Measurements from ENCODE around the gene HOXD10. TPM values are rescaled to one million over a fixed set of nuclear protein-coding genes. Genes with fewer than 3 reads are reported as not detected.

Gene HOXD10
- total and polyA plus RNA-seq, 2 donors from 2014 or later, result 28.2 to 35.4 TPM

- intact Hi-C loops (cut with DNase I), result no loop called here
- H3K36me3 ChIP-seq (ENCODE audit: control insufficient read depth in 2 of 3, insufficient read depth in 3 of 3, low read length in 3 of 3), result no peaks in the 10 kb centered on the region
- H3K27me3 ChIP-seq (ENCODE audit: control insufficient read depth, insufficient read depth, low read length), result no peaks in the 10 kb centered on the region
- peak overlapping the region in 1 of 3 donors; percentile 70 for H3K9ac ChIP-seq (ENCODE audit: low read length in 3 of 3)
- peak overlapping the region in 2 of 3 donors; percentile 31 to 65 for H3K4me3 ChIP-seq (ENCODE audit: low read length in 3 of 3)
- DNase-seq (peak in 1 of 5 donors; percentile 54), FAIRE-seq (no peak)
- peak overlapping the region; percentile 90 to 95 for H3K27ac ChIP-seq (ENCODE audit: low read depth in 2 of 2, low read length in 2 of 2)
- TF ChIP-seq CTCF (IDR thresholded peaks at IDR 0.05; ENCODE audit: borderline replicate concordance, extremely low read depth, insufficient read depth), result no peak
- H3K4me1 ChIP-seq (ENCODE audit: control insufficient read depth in 2 of 3, insufficient read depth in 2 of 3, low read depth in 1 of 3, low read length in 3 of 3), result peaks cover 4 to 8% (median 4%) of the 10 kb centered on the region in 3 donors
- H3K9me3 ChIP-seq (ENCODE audit: control insufficient read depth in 2 of 3, insufficient read depth in 1 of 3, low read length in 3 of 3), result no peaks in the 10 kb centered on the region
Observed at GRCh38 chr2:176164201-176164600, 47.6 kb downstream of the HOXD10 start.

GRCh38 chr2:176164611-176165369 is 48.2 kb downstream of the HOXD10 start:
- FAIRE-seq, result no peak
- Histone ChIP-seq H3K4me1 (ENCODE audit: control insufficient read depth in 2 of 3, insufficient read depth in 2 of 3, low read depth in 1 of 3, low read length in 3 of 3) (peaks cover 4 to 10% (median 8%) of the 10 kb centered on the region in 3 donors), H3K27me3 (ENCODE audit: control insufficient read depth, insufficient read depth, low read length) (no peaks in the 10 kb centered on the region), H3K27ac (ENCODE audit: low read depth in 2 of 2, low read length in 2 of 2) (peak overlapping the region; percentile 90 to 95), H3K9ac (ENCODE audit: low read length in 3 of 3) (peak overlapping the region in 2 of 3 donors; percentile 1 to 70), H3K36me3 (ENCODE audit: control insufficient read depth in 2 of 3, insufficient read depth in 3 of 3, low read length in 3 of 3) (no peaks in the 10 kb centered on the region), H3K4me3 (ENCODE audit: low read length in 3 of 3) (peak overlapping the region; percentile 31 to 65 (median 48)), H3K9me3 (ENCODE audit: control insufficient read depth in 2 of 3, insufficient read depth in 1 of 3, low read length in 3 of 3) (no peaks in the 10 kb centered on the region)
- TF ChIP-seq CTCF (IDR thresholded peaks at IDR 0.05; ENCODE audit: borderline replicate concordance, extremely low read depth, insufficient read depth), result no peak
- peak; percentile 74 to 94 (median 92) for DNase-seq
- intact Hi-C loops (cut with DNase I), result no loop called here

GRCh38 chr2:176165370-176166050 is 48.9 kb downstream of the HOXD10 start:
- Histone ChIP-seq H3K36me3 (ENCODE audit: control insufficient read depth in 2 of 3, insufficient read depth in 3 of 3, low read length in 3 of 3) (no peaks in the 10 kb centered on the region), H3K4me3 (ENCODE audit: low read length in 3 of 3) (peak overlapping the region in 2 of 3 donors; percentile 48 to 65)
- intact Hi-C loops (cut with DNase I), result no loop called here

More at GRCh38 chr2:176165370-176166050, 48.9 kb downstream of the HOXD10 start:
- FAIRE-seq, result no peak
- Histone ChIP-seq H3K9ac (ENCODE audit: low read length in 3 of 3) (peak overlapping the region; percentile 1 to 70 (median 26)), H3K4me1 (ENCODE audit: control insufficient read depth in 2 of 3, insufficient read depth in 2 of 3, low read depth in 1 of 3, low read length in 3 of 3) (peaks cover 4 to 14% (median 7%) of the 10 kb centered on the region in 3 donors), H3K9me3 (ENCODE audit: control insufficient read depth in 2 of 3, insufficient read depth in 1 of 3, low read length in 3 of 3) (no peaks in the 10 kb centered on the region), H3K27me3 (ENCODE audit: control insufficient read depth, insufficient read depth, low read length) (no peaks in the 10 kb centered on the region), H3K27ac (ENCODE audit: low read depth in 2 of 2, low read length in 2 of 2) (peak overlapping the region; percentile 90 to 95)
- peak in 4 of 5 donors; percentile 63 to 85 (median 80) for DNase-seq
- no peak for TF ChIP-seq CTCF (IDR thresholded peaks at IDR 0.05; ENCODE audit: borderline replicate concordance, extremely low read depth, insufficient read depth)

All from kidney (tissue), 14 donors.